ENCODE data around the gene SNRNP25.
"Not testable (repeated sequence)": the region's sequence is repeated elsewhere in the genome, so short reads cannot be mapped to it uniquely, and the experiment has no call there.

Gene SNRNP25

DNA sequence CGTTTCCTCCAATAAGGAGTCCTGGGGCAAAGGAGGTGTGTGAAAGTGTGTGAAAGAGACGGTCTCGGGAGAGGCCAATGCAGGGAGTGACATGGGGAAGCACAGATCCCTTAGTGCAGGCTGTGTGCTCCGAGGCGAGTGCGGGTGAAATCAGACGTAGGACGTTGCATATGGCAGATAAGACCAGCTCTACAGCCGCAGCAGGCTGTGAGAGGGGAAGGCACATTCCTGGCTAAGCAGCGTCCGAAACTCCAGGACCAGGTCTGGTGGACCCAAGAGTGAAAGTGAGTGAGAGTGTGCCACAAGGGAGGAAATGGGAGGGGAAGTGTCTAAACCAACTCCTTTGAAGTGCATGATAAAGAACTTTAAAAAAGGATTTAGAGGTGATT, 11.6 kb upstream of the SNRNP25 start:
- no peak for DNase-seq

DNA sequence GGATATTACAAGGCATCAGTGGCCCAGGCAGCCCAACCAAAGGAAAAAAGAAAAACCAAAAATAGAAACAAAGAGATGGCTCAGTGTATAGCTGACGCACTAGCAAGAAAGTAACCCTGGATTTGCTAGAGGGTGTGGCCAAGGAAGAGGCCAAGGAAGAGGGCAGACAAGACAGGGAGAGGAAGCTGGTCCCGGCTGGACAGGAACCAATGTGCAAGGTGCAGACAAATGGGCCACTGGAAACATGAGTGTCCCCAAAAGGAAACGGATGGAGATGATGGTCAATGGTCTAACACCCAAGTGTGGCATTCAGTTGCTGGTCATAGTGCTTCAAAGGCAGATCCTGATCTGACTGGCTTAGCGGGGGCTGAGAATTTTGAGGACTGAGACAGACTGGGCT, 10.9 kb upstream of the SNRNP25 start:
- no peak for DNase-seq

DNA sequence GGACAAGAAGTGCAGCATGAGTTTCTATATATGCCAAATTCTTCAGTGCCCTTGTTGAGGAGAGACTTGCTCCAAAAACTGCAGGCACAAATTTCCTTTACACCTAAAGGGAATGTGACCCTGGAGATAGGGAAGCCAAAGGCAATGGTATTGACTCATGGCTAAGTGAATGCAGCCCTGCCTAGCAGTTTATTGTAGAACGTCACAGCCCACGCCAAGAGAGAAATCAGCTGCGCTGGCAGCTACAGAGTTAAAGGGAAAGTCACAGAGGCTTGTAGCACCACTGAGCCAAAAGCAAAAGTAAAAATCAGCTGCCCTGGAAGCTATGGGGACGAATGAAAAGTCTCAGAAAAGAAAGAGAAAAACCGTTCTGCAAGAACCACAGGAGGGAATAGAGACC, 10.3 kb upstream of the SNRNP25 start:
- DNase-seq, result no peak

DNA sequence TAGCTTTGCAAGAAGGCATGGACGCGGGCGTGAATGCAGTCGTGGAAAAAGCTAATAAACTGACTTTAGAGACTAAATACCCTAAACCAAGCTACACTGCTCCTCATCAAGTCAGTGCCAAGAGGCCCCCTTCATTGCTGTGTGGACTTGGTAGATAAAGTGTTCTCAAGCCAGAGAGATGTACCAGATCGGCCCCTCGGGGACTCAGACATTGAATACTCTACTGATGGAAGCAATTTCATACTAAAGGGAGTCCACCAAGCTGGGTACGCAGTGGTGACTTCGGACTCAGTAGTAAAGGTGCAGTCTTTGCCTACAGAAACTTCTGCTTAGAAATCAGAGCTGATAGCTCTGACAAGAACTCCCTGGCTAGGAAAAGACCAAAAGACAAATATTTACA, 9.0 kb upstream of the SNRNP25 start:
- DNase-seq, result no peak

DNA sequence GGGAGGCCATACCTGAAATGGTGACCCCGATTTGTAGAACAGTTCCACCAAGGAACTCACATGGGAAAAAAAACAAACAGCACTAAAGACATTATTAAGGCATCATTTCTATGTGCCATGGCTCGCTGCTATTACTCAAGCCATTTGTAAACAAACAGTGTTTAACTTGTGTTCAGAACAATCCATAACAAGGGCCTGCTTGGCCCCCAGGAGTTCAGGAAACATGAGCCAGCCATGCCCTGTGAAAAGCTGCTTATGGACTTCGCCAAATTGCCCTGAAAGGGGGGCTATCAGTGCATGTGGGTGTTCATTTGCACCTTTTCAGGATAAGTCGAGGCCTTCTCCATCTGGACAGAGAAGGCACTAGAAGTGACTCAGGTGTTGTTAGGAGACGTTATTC, 8.2 kb upstream of the SNRNP25 start:
- DNase-seq, result no peak

DNA sequence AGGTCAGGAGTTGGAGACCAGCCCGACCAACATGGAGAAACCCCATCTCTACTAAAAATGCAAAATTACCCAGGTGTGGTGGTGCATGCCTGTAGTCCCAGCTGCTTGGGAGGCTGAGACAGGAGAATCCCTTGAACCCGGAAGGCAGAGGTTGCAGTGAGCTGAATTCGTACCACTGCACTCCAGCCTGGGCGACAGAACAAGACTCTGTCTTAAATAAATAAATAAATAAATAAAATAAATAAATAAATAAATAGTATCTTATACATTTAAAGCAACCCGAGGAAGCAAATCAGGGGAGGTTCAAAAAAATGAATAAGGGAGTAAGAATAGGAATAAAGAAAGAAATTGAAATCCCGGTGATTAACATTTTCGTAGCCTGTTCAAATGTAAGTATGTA, 7.1 kb upstream of the SNRNP25 start:
- not testable (repeated sequence) for DNase-seq

DNA sequence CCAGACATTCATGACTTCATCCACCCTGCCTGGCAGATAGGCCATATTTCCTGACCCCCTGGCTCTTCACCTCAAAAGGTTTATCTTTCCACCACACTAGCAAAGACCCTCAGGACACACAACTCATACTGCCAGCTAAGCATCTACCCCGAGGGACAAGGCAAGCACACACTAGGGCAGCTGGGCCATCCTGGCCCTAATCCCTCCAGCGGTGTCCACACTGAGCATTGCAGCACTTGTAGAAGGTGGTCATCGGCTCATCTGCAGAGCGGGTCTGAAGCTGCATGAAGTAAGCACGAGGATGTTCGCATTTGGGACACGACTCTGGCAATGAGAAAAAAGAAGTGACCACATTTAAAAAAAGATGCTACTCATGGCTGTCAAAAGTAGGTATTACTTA, 6.4 kb upstream of the SNRNP25 start:
- DNase-seq, result no peak

DNA sequence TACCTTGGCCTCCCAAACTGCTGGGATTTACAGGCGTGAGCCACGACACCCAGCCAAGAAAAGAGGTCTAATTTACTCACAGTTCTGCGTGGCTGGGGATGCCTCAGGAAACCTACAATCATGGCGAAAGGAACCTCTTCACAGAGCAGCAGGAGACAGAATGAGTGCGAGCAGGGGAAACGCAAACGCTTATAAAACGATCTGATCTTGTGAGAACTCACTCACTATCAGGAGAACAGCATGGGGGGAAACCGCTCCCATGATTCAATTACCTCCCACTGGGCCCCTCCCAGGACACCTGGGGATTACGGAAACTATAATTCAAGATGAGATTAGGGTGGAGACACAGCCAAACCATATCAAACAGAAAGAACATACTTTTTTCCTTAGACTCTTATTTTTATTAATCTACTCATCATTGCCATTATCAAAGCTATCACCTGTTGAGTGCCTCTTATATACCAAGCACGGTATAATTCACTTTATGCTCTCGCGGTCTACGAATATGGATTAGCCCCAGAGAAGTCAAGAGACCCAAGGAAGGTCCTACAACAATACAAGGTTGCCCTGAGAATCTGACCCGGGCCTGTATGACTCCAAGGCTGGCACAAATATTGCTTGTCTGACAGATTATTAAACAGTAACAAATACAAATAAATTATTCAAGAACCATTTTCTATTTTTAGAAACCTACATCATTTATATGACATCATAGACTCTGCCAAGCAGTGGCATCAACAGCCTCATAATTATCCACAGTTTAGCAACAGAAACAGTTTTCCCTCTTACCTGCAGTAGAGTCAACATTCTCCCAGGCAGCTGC, 2.6 kb upstream of the SNRNP25 start:
- DNase-seq, result no peak

DNA sequence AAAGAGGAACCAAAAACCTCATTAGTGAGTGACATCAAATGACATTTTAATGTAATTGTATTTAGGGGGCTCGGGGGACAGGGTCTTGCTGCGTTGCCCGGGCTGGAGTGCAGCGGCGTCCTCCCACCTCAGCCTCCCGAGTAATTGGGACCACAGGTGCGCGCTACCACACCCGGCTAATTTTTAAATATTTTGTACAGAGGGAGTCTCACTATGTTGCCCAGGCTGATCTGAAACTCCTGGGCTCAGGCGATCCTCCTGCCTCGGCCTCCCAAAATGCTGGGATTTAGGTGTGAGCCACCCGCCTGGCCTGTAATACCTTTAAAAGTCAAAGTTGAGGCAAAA, 581 bp downstream of the SNRNP25 start:
- DNase-seq, result no peak

DNA sequence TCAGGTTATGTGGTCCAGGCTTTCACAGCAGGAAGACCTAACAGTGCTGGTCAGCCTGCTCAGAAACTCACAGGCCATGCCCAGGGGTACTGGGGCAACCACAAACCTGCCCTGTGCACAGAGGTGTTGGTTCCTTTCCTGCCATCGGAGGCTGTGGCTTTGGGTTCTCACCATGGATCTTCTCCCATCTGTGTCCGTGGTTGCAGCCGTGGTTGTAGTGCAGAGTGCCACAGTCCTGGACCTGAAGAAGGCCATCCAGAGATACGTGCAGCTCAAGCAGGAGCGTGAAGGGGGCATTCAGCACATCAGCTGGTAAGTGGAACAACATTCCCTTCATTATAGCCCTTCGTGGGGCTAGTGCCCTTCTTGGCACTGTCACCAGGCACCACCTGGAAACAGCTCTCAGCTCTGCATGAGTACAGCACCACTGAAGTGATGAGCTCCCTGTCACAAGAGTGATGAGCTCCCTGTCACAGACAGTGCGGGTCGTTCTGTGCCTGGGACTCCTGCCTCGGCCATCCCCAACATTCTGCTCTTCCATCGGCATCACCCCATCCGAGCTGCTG, 2.0 kb downstream of the SNRNP25 start:
- DNase-seq, result no peak

DNA sequence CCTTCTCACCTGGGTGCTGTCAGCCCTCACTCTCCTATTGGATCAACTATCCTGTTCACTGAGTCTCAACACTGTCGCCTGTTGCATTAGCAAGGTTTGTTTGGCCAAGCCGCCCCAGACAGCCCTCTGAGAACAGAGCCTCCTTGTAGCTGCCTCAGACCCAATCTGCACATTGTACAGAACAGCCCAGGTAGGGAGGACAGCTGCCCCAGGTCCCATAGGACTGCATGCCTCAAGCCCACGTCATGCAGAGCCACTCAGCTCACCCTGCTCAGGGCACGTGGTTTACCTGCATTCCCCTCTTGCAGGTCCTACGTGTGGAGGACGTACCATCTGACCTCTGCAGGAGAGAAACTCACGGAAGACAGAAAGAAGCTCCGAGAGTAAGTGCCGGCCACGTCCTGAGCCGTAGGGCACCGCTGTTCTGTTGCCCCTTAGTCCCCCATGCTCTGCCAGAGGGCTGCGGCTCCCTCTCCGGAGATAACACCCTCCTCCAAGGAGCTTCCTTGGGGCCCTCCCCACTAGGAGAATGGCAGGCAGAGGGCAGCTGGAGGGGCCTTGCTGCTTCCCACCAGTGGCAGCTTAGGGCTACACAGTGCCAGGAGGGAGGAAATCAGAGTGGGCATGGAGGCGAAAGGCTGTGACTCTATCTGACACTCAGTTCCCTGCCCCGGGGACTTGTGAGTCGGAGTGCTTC, 2.8 kb downstream of the SNRNP25 start:
- no peak for DNase-seq

DNA sequence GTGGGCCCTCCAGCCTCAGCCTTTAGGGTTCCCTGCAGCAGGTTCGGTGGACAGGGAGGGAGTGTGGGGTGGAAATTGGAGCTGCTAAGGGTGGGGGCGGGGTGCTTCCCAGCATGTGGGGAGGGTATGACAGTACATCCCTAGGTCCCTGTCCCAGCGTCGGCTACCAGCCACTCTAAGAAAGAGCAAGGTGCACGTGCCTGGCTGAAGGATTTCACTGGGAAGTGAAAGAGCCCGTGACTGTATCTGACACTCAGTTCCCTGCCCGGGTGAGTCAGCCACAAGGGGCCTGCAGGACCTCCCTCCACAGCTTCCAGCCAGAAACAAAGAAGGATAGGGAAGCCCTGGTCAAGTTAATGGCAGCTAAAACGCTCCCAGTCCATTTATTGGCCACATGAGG, 4.1 kb downstream of the SNRNP25 start:
- DNase-seq, result no peak

DNA sequence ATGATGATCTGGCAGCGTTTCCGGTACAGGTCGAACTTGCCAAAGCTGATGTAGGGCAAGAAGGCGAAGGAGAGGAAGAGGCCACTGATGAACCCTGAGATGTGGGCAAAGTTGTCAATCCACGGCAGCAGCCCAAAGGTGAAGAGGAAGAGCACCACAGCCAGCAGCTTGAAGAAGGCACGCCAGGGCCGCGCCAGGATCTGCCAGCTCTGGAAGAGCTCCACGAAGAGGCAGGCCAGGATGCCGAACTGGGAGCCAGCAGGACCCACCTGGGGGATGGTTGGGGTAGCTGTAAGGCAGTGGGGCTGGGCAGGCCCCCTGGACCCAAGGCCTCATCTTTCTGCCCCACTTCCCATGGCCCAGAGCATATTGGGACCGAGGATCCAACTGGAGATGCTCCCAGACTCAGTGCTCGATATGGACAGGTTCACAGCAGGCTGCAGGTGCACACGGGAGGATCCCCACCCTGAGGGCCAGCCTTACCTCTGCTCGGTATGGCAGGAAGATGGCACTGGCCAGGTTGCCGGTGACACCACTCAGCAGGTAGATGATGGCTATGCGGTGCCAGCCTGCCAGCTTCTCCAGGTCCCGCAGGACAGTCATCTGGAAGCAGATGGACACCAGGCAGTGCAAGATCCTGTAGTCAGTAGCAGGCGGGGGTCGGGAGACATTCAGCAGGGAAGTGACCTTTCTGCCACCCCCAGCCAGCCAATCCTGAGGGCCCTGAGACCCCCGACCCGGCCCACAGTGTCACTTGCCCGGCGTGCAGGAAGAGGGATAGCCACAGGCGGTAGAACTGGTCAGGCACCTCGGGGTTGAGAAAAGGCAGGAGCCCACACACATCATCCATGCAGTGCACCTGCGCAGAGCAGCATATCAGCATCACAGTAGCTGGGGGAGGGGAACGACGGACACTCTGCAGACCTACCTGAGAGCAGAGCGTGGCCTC, 5.1 kb downstream of the SNRNP25 start:
- DNase-seq, result no peak

DNA sequence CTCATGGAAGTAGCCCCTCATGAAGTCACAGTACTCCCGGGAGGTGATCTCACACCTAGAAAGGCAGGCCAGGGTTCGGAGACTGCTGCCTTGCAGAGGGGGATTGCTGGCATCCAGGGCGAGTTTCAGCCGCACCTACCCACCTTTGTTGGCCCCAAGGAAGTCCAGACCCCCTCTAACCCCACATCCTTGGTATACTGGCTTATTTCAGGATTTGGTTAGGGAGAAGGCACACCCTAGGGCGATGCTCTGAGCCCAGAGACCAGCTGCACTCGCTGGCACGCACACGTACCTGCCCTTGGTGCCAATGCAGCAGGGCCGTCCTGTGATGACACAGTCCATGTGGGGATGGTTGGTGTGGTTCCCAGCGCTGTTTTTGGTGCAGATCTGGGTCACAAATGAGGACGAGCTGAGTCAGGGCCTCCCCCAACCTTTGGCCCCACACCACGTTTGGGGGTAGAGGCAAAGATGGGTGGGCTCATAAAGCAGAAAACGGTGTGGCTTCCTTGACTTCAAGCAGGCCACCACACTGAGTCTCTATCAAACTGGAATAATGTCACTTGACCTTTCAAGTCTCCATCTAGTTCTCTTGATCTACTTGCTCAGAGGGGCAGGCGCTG, 5.9 kb downstream of the SNRNP25 start:
- DNase-seq, result no peak

DNA sequence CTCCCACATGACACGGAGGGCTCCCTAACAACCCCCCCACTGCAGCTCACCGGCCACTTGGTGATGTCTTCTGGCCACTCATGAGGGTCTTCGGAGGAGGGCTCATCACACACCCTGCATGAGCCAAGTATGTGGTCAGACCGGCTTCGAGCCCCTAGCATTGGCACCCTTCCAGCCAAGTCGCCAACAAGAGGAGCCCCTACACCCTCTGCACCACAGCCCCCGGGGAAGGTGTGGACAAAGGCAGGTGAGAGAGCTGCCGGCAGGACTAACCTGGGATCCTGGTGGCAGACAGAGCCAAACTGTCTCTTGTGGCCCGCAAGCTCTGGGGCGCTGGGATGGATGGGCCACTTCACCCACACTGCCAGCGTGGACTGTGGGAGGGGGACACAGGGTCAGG, 6.5 kb downstream of the SNRNP25 start:
- DNase-seq, result no peak

DNA sequence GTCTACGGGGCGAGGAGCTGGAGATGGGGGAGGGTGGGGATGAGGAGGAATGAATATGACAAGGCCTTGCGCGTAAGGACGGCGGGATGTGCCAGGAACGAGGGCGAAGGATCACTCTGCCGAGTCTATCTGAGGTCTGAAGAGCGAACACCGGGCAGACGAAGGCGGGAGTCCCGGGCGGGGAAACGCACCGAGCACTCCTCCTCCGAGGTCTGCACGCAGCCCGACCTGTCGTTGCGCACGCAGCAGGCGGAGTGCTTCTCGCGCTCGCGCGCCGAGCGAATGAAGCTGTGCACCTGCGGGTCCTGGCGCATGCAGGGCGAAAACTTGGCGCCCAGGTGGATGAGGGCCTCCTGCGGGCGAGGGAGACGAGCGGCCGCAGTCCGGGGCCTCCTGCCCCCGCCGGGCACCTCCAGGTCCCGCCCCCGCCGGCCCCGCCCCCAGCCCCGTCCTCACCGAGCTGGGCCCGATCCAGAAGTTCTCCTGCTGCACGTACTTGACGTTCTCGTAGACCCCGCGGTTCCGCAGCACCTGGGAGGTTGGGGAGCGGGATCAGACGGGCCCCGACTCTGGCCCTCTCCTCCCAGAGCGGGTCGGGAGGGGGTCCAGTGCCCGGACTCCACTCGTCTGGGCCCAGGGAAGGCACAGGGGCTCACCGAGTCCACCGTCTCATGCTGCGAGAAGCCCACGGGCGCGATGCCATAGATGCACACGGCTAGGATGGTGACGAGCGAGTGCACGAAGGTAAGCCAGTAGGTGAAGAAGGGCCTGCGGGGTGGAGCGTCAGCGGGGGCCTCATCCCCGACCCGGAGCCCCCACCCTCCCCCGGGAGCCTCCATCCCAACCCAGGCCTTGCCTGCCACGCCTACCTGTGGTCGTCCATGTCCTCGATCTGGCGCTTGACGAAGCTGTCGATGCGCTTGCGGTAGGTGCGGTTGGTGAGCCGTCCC, 7.6 kb downstream of the SNRNP25 start:
- DNase-seq, result no peak

DNA sequence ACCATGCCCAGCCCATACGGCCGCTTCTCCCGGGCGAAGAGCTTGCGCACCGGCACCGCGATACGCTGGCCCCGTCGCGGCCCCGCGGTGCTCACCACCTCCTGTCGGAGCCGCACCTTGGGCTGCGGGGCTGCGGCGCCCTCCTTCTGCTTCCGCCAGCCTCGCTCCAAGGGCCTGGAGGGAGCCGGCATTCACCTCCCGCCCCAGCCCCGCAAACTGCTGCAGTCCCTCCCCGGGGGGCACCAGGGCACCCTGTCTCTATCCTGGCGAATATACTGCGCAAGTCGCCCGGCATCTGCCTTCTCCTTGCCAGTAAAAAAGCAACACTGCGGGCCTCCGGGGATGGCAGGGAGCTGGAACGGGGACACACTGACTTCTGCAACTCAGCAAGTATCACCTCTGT, 8.3 kb downstream of the SNRNP25 start:
- no peak for DNase-seq

DNA sequence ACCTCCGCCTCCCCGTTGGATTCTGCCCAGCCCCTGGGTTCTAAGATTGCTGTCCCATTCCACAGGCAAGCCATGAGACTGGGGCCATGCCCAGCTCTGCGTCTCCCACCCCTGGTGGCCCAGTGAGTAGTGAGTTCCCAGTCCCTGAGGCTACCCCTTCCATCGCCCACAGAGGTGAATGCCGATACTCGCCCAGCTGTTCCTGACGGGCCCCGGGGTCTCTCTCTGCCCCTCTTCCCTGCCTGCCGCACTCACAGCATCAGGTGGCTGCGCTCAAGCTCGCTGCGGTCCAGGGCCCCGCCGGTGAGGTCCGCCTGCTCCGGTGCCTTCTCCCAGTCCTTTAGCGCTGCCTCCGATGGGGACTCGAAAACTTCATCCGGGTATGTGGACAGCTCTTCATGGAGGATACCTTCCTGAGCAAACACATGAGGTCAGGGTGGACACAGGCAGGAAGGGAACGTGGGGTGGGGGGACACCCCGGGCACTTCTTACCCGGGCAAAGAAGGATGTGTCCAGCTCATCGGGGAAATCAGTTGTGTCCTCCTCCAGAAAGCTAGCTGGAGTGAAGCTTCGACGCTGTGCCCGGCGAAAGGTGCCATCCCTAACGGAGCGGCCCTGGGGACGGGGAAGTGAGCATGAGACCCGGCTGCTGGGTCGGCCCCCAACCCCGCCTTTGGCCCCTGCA, 8.8 kb downstream of the SNRNP25 start:
- DNase-seq, result no peak

DNA sequence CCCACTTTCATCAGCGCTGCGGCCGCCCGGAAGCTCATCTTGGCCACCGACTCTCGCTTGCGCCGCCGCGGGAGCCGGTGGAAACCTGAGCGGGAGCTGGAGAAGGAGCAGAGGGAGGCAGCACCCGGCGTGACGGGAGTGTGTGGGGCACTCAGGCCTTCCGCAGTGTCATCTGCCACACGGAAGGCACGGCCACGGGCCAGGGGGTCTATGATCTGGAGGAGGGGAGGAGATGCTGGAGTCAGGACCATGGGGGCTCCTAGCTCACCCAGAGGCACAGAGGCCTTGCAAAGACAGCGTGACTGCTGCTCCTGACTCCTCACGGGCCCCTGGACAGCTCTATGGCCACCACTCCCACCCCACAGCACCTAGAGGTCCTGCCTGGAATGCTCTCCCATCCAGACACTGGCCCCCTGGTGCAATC, 9.4 kb downstream of the SNRNP25 start:
- no peak for DNase-seq

DNA sequence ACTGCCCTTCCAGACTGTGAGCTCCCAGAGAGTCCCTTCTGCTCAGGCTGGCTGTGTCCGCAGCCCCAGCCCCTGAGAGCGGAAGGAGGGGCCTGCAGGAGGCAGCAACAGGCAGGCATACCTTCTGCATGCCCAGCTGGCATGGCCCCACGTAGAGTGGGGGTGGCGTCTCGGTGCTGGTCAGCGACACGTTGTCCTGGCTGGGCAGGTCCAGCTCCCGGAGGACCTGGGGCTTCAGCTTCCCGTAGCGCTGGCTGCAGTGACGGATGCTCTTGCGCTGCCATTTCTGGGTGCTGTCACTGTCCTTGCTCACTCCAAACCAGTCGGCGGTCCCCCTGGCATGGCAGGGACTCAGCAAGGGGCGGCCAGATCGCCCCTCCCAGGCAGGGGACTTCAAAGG, 9.8 kb downstream of the SNRNP25 start:
- DNase-seq, result no peak
